ENCODE data around the gene KIAA1755.

- TF ChIP-seq CTCF (IDR thresholded peaks at IDR 0.05) (no peak), POLR2A (IDR thresholded peaks at IDR 0.05) (no peak)
These were observed 69.6 kb downstream of the KIAA1755 start for GRCh38 chr20:38190936-38191371.

Measured in breast epithelium (tissue), 3 donors.